Cardiac muscle cell (in vitro differentiated cells and primary cell): ENCODE results near the gene KCTD14. TPM values are rescaled to one million over a fixed set of nuclear protein-coding genes. Genes with fewer than 3 reads are reported as not detected.

Experiments
- DNase-seq, 2 donors: peaks; one replicate each; pipeline versions ENCODE4 v3.0.0 to v3.0.0-alpha.2; 2010 to 2017; ENCODE audit warnings: low read depth in 1 of 2, low spot score in 1 of 2
- H3K27ac ChIP-seq: fragments of 200-600 bp; sonication (generic); 2 replicates; pipeline ENCODE4 v1.5.1; 2016
- H3K27me3 ChIP-seq: fragments of 200-600 bp; sonication (generic); 2 replicates; pipeline ENCODE4 v1.6.0; 2016; ENCODE audit warnings: control low read depth
- H3K36me3 ChIP-seq: fragments of 200-600 bp; sonication (generic); 2 replicates; pipeline ENCODE4 v1.5.1; 2016; ENCODE audit warnings: control low read depth
- H3K4me1 ChIP-seq: fragments of 200-600 bp; sonication (generic); 2 replicates; pipeline ENCODE4 v1.8.1; 2017; ENCODE audit warnings: low read depth, mild to moderate bottlenecking, mixed run types
- H3K4me3 ChIP-seq: fragments of 200-600 bp; sonication (generic); 2 replicates; pipeline ENCODE4 v1.5.1; 2016; ENCODE audit warnings: mild to moderate bottlenecking
- H3K9me3 ChIP-seq: fragments of 200-600 bp; sonication (generic); 2 replicates; pipeline ENCODE4 v1.5.1; 2017; ENCODE audit warnings: low read depth, mild to moderate bottlenecking, control low read depth
- polyA plus RNA-seq: library from polyadenylated mRNA; unstranded; fragments of >200 nt; fragmentation: Nextera tagmentation; extraction: Ambion mirVana; gene quantifications from 2 replicates; pipeline ENCODE4 v1.2.1, GENCODE V29; 2016
- total RNA-seq: library from RNA; depleted of rRNA; stranded (reverse); fragments of >200 nt; gene quantifications from 2 replicates; pipeline ENCODE4 v1.2.3, GENCODE V29; 2016
- TF ChIP-seq, protein P1 (sequence below): IDR thresholded peaks from 2 replicates; pipeline ENCODE4 v1.5.1; 2012; ENCODE audit warnings: low read depth, mild to moderate bottlenecking, low read length

KCTD14 gene
- total and polyA plus RNA-seq, 2 experiments from 2014 or later: 0.23 to 0.45 TPM

DNA sequence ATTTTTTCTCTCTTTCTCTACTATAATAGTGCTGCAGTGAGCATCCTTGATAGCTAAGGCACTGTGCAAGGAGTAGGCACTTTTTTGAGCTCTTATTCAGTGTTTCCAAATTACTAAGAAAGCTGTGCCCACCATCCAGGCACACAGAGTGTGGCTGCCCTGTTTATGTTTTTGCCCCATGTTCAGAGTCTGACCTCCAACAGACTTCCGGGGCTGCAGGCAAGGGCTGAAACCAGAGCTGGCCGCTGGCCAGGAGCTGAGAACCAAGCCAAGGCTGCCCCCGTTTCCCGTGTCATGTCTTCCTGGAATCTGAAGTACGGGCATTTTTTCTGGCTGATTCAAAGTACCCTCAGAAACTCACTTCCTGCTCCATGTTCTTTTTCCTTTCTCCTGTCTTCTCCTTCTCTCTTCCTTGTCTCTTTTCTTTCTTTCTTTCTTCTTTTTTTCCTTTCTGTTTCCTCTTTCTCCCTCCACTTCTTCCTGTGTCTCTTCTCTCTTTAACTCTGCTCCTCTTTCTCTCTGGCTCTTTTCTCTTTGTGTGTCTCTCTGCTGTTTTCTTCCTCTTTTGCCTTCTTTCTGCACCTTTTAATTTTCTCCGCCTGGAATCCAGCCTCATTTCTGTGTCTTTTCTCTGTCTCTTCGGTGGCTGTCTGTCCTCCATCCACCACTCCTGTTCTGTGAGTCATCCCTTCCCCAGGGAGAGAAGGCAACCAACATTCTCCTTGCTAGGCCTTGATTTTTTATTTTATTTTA is 17.0 kb upstream of the KCTD14 start:
- H3K36me3 ChIP-seq: no peaks in the 10 kb centered on the region
- no peak overlapping the region for H3K4me3 ChIP-seq
- peak; percentile 63 to 91 for DNase-seq
- H3K27ac ChIP-seq: peak overlapping the region; percentile 21
- H3K4me1 ChIP-seq: no peaks in the 10 kb centered on the region
- H3K9me3 ChIP-seq: no peaks in the 10 kb centered on the region
- TF ChIP-seq, protein P1, sequence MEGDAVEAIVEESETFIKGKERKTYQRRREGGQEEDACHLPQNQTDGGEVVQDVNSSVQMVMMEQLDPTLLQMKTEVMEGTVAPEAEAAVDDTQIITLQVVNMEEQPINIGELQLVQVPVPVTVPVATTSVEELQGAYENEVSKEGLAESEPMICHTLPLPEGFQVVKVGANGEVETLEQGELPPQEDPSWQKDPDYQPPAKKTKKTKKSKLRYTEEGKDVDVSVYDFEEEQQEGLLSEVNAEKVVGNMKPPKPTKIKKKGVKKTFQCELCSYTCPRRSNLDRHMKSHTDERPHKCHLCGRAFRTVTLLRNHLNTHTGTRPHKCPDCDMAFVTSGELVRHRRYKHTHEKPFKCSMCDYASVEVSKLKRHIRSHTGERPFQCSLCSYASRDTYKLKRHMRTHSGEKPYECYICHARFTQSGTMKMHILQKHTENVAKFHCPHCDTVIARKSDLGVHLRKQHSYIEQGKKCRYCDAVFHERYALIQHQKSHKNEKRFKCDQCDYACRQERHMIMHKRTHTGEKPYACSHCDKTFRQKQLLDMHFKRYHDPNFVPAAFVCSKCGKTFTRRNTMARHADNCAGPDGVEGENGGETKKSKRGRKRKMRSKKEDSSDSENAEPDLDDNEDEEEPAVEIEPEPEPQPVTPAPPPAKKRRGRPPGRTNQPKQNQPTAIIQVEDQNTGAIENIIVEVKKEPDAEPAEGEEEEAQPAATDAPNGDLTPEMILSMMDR: no peak
- H3K27me3 ChIP-seq: no peaks in the 10 kb centered on the region

DNA sequence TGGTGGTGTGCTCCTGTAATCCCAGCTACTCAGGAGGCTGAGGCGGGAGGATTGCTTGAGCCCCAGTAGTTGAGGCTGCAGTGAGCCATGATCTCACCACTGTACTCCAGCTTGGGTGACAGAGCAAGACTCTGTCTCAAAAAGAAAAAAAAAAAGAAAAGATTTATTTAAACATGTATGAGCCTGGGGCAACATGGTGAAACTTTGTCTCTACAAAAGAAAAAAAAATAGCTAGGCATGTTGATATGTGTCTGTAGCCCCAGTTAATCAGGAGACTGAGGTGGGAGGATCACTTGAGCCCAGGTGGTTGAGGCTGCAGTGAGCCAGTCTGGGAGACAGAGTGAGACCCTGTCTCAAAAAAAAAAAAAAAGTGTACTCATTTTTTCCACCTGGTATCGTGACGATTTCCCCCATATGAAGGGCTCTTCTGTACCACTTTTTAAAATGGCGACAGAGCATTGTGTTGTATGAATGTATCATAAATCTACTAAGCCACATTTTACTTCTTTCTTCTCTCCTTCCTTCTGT is 16.4 kb upstream of the KCTD14 start:
- H3K27ac ChIP-seq: no peak overlapping the region
- no peak for DNase-seq
- no peaks in the 10 kb centered on the region for H3K4me1 ChIP-seq
- H3K36me3 ChIP-seq: no peaks in the 10 kb centered on the region
- TF ChIP-seq, protein P1: no peak
- H3K9me3 ChIP-seq: no peaks in the 10 kb centered on the region
- no peaks in the 10 kb centered on the region for H3K27me3 ChIP-seq
- H3K4me3 ChIP-seq: no peak overlapping the region

DNA sequence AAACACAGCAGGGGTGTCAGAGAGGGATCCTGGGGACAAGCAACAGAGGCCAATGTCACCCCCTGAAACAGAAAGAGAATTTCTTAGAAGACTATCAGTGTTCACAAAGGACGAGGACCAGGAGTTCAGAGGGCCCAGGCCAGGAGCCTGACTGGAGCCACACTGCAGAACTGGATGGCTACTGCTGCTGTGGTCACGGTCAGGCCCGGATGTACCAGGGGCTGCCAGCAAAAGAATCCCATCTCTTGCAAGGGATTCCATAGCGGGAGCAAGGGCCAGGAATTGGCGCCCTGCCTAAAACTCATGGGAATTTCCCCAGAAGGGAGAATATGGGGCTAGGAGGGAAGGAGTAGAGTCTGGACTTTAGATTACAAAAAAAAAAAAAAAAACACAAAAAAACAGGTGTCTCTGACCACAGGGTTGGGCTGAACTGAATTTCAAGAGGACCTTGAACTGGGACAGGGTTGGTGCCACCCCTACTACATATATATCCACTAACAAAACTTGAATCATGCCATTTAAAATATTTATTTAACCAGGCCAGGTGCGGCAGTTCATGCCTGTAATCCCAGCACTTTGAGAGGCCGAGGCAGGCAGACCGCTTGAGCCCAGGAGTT is 15.7 kb upstream of the KCTD14 start:
- no peak overlapping the region for H3K4me3 ChIP-seq
- H3K9me3 ChIP-seq: no peaks in the 10 kb centered on the region
- H3K36me3 ChIP-seq: no peaks in the 10 kb centered on the region
- TF ChIP-seq, protein P1: no peak
- no peak overlapping the region for H3K27ac ChIP-seq
- no peaks in the 10 kb centered on the region for H3K27me3 ChIP-seq
- H3K4me1 ChIP-seq: no peaks in the 10 kb centered on the region
- DNase-seq: peak in 1 of 2 donors; percentile 81

DNA sequence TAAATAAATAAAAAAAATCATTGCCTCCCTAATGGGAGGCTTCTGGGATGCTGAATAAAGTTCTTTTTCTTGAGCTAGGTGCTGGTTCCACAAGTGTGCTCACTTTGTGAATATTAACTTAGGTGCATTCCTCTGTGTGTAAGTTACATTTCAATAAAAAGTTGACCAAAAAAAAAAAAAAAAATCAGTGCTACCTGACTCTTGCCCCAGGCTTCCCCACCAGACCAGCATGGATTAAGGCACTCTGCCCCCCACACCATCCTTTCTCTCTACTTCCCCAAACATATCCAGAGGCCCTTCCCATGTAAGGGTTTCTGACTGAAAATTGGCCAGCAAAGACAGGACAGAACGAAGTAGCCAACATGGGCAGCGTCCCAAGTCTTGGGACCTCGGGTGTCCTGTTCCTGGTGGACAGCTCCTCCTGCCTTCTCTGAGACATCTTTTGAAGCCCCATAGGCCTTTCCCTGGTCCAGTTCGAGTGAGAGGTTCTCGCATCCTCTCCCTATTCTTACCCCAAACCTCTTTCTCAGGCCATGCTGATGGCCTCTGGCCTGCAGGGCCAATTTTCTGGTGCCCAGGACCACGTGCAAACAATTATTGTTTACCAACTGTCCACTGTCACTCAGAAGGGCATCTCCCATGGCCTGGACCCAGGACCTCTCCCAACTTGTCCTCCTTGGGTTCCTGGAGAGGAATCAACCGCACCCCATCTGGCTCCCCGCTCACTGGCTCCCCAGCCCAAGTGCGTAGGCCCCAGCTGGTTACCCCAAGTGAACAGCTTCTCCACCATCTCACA is 14.9 kb upstream of the KCTD14 start:
- no peak for DNase-seq
- Histone ChIP-seq H3K4me1 (no peaks in the 10 kb centered on the region), H3K36me3 (no peaks in the 10 kb centered on the region), H3K27ac (no peak overlapping the region), H3K4me3 (no peak overlapping the region), H3K9me3 (no peaks in the 10 kb centered on the region), H3K27me3 (no peaks in the 10 kb centered on the region)
- TF ChIP-seq, protein P1: no peak

DNA sequence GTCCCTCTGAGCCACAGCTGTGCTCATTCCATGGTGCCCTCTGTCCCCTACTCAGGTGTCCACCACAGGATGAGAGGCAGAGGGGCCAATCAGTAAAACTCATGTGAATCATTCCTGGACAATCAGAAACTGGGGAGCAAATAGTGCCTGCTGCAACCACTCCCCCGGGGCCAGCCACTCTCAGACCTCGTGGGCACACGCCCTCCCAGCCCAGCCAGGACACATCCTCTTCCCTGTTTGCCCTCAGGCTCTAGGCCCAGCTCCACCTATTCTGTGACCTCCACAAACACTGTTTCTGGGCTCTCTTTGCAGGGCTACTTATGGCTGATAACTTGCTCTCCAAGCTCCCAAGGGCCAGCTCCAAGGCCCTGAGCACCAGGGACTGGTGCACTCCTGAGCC is 14.0 kb upstream of the KCTD14 start:
- no peaks in the 10 kb centered on the region for H3K36me3 ChIP-seq
- H3K4me1 ChIP-seq: no peaks in the 10 kb centered on the region
- H3K27me3 ChIP-seq: no peaks in the 10 kb centered on the region
- no peak for DNase-seq
- no peaks in the 10 kb centered on the region for H3K9me3 ChIP-seq
- H3K27ac ChIP-seq: no peak overlapping the region
- H3K4me3 ChIP-seq: no peak overlapping the region
- TF ChIP-seq, protein P1: no peak
